DOHH2 (cell line): Measurements from ENCODE around the gene STT3A.

ENCODE experiments used
- CTCF ChIP-seq: fragments of 200-600 bp; sonication (generic); IDR thresholded peaks from one replicate; pipeline ENCODE4 v1.5.1; 2014; ENCODE audit warnings: antibody characterized with exemption, mild to moderate bottlenecking, low read depth, low read length; ENCODE audit not compliant: poor library complexity, severe bottlenecking
- EZH2phosphoT487 ChIP-seq: fragments of 200-600 bp; sonication (generic); IDR thresholded peaks from 2 replicates; pipeline ENCODE4 v1.6.1; 2017; ENCODE audit warnings: borderline replicate concordance, mild to moderate bottlenecking, antibody characterized with exemption, low read length, moderate library complexity, mixed read lengths

- TF ChIP-seq CTCF (no peak), EZH2phosphoT487 (no peak)
Measured at GRCh38 chr11:125662689-125663088, 70.0 kb downstream of the STT3A start.
